Measurements from ENCODE around the gene RALGDS. TPM values are rescaled to one million over a fixed set of nuclear protein-coding genes. Genes with fewer than 3 reads are reported as not detected.

RALGDS gene
- total RNA-seq, 1 experiment from 2014 or later, result 40.1 TPM

DNA sequence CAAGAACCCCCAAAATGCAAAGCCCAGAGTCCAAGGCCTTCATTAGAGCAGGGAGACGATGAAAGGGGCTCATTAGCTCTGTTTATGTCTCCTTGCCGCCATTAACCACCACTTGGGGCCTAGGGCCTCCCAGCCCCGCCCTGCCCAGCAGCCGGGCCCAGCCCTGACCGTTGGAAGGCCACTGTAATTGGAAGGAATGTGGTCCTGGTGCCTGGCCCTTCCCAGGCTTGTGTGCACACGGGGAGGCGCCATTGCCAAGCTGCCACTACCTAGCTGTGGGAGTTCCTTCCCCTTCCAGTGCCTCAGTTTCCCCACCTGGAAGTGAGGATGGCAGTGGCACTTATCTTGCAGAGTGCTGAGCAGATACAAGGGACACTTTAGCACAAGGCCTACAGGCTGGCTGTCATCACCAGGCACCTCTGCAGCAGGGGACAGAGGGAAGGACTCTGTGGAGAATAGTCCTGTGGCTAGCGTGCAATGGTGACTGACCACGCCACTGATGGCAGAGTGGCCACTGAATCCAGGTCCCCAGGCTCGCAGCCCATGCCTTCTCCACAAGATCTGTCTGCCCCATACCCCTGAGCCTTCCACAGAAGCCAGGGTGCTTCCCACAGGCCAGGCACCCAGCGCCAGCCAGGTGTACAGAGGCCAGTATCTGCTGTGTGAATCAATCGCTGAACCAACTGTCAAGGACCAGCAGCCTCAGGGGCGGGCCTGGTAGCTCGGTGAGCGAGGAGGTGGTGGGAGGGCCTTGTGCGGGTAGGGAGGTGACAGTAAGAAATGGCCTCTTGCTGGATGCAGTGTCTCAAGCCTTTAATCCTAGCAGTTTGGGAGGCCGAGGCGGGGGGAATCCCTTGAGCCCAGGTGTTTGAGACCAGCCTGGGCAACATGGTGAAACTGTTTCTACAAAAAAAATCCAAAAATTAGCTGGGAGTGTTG, 21.9 kb upstream of the RALGDS start:
- DNase-seq (ENCODE audit: low spot score), result no peak
- no peak overlapping the region for H3K27ac ChIP-seq (ENCODE audit: low read depth, low read length, poor library complexity, severe bottlenecking)
- TF ChIP-seq EZH2 (IDR thresholded peaks at IDR 0.05; ENCODE audit: borderline replicate concordance, low read depth, low read length, poor library complexity, severe bottlenecking), result no peak
- no peak for TF ChIP-seq CTCF (conservative IDR thresholded peaks at IDR 0.05; ENCODE audit: low read depth, low read length)
- H3K27me3 ChIP-seq (replicated peaks; ENCODE audit: insufficient read depth, low read depth, low read length, poor library complexity), result no peaks in the 10 kb centered on the region
- POLR2A ChIA-PET (ENCODE audit: low non-redundant PET), result no interaction called here
- no peaks in the 10 kb centered on the region for H3K36me3 ChIP-seq (ENCODE audit: insufficient read depth, low read length, poor library complexity, severe bottlenecking)
- no peaks in the 10 kb centered on the region for H3K9me3 ChIP-seq (ENCODE audit: low read depth, low read length, poor library complexity, severe bottlenecking)
- peaks cover 19% of the 10 kb centered on the region for H3K4me1 ChIP-seq (ENCODE audit: insufficient read depth, low read length, poor library complexity, severe bottlenecking)
- intact Hi-C loops (cut with micrococcal nuclease; ENCODE audit: unreplicated experiment), result no loop called here
- BruUV-seq (replicated peaks), result no TSS peak
- H3K4me3 ChIP-seq (ENCODE audit: low read depth, low read length, poor library complexity, severe bottlenecking), result no peak overlapping the region
- CTCF ChIA-PET, result no interaction called here

DNA sequence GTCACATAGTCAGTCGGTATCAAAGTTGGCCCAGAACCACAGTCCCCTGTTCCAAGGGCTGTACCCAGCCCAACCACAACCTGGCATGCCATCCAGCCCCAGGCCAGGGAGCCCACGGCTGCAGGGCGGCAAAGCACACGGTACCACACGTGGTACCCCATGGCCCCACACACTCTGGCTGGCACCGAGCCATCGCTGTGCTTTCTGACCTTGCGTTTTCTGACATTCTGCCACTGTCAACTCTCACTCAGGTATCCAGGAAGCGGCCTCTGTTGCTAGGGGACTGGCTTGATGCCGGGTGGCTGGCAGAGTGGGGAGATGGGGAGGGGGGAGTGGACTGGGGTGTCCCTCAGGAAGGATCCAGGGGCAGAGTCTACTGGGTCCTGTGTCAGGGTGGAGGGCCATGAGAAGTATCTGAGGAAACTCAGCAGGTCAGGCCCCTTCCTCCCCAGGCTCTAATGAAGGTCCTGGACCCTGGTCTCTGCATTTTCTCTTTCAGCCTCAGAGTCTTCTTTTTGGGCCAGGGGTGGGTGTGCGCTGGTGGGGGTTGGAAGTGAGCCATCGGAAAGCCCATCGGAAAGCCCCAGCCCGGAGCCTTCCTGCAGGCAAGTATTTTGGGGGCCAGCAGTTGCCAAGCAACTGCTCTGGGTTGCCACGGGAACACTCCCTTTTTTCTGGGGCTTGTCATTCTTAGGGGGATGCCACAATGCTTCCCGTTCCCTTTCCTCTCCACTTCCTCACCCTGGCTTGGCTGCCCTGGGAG, 21.0 kb upstream of the RALGDS start:
- intact Hi-C loops (cut with micrococcal nuclease; ENCODE audit: unreplicated experiment), result no loop called here
- H3K4me3 ChIP-seq (ENCODE audit: low read depth, low read length, poor library complexity, severe bottlenecking), result no peak overlapping the region
- no peak for DNase-seq (ENCODE audit: low spot score)
- H3K4me1 ChIP-seq (ENCODE audit: insufficient read depth, low read length, poor library complexity, severe bottlenecking), result peaks cover 12% of the 10 kb centered on the region
- H3K27me3 ChIP-seq (replicated peaks; ENCODE audit: insufficient read depth, low read depth, low read length, poor library complexity), result no peaks in the 10 kb centered on the region
- CTCF ChIA-PET, result no interaction called here
- BruUV-seq (replicated peaks), result no TSS peak
- TF ChIP-seq CTCF (conservative IDR thresholded peaks at IDR 0.05; ENCODE audit: low read depth, low read length) (no peak), EZH2 (IDR thresholded peaks at IDR 0.05; ENCODE audit: borderline replicate concordance, low read depth, low read length, poor library complexity, severe bottlenecking) (no peak)
- no peaks in the 10 kb centered on the region for H3K9me3 ChIP-seq (ENCODE audit: low read depth, low read length, poor library complexity, severe bottlenecking)
- POLR2A ChIA-PET (ENCODE audit: low non-redundant PET), result no interaction called here
- no peak overlapping the region for H3K27ac ChIP-seq (ENCODE audit: low read depth, low read length, poor library complexity, severe bottlenecking)
- no peaks in the 10 kb centered on the region for H3K36me3 ChIP-seq (ENCODE audit: insufficient read depth, low read length, poor library complexity, severe bottlenecking)

- POLR2A ChIA-PET (ENCODE audit: low non-redundant PET), result no interaction called here
These were observed 19.6 kb upstream of the RALGDS start for GRCh38 chr9:133140606-133141005.

More at GRCh38 chr9:133140606-133141005, 19.6 kb upstream of the RALGDS start:
- no TSS peak for BruUV-seq (replicated peaks)
- TF ChIP-seq EZH2 (IDR thresholded peaks at IDR 0.05; ENCODE audit: borderline replicate concordance, low read depth, low read length, poor library complexity, severe bottlenecking) (no peak), CTCF (conservative IDR thresholded peaks at IDR 0.05; ENCODE audit: low read depth, low read length) (no peak)
- Histone ChIP-seq H3K36me3 (ENCODE audit: insufficient read depth, low read length, poor library complexity, severe bottlenecking) (no peaks in the 10 kb centered on the region), H3K4me1 (ENCODE audit: insufficient read depth, low read length, poor library complexity, severe bottlenecking) (peaks cover 13% of the 10 kb centered on the region), H3K4me3 (ENCODE audit: low read depth, low read length, poor library complexity, severe bottlenecking) (no peak overlapping the region), H3K9me3 (ENCODE audit: low read depth, low read length, poor library complexity, severe bottlenecking) (no peaks in the 10 kb centered on the region), H3K27me3 (replicated peaks; ENCODE audit: insufficient read depth, low read depth, low read length, poor library complexity) (no peaks in the 10 kb centered on the region), H3K27ac (ENCODE audit: low read depth, low read length, poor library complexity, severe bottlenecking) (no peak overlapping the region)
- intact Hi-C loops (cut with micrococcal nuclease; ENCODE audit: unreplicated experiment), result no loop called here
- CTCF ChIA-PET, result interaction anchor here (0.6 kb wide), 1 partner anchor 45 kb away, joined by 5 read pairs; no protein-coding TSS in a partner anchor
- no peak for DNase-seq (ENCODE audit: low spot score)

All from A673 (cell line).